ENCODE data around the gene LMX1B. TPM values are rescaled to one million over a fixed set of nuclear protein-coding genes. Genes with fewer than 3 reads are reported as not detected.

LMX1B gene
- total RNA-seq, 1 donor from 2014 or later: 0.21 TPM

DNA sequence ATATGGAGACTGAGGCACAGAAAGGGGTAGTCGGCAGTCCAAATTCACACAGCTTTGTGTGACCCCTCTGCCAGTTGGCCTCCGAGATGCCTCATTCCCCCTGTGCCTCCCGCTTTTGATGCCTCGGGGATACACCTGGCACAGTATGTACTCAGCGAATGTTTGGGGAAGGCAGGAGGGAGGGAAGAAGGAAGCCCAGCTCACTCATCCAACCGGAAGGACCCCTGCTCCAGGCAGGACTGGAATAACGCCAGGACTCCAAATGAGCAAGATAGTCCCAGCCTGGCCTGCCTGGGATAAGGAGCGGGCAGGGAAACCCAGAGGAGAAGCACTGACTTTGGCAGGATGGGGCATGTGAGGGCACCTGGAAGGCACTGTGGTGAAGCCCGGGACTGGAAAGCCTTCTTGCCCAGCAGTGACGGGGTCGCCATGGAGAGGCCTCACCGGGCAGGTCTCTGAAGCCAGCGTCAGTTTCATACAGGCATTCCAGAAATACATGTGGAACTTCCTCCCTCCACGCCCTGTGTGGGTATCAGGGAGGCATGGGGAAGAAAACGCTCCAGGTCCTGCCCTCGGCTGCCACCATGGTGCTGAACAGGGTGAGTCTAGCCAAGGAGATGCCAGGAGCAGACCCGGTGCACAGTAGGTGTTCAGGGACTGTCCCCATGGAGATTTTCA is 20.3 kb downstream of the LMX1B start:
- intact Hi-C loops (cut with DNase I): no loop called here

DNA sequence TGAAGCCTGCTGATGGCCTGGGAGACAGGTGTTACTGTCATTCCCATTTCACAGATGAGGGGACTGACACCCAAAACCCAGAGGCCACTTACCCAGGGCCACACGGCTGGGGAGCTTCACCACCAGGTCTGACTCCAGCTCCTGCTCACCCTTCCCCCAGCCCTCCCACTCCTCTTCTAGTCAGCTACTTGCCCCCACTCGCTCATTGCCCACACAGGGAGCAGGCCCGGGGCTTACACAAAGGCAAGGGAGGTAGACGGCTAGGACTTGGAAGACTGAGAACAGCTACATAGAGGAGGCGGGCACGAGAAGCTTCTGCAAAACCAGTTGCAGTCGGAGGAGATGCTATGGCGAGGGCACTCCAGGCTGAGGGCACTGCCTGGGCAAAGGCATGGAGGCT is 21.3 kb downstream of the LMX1B start:
- no peak overlapping the region for H3K27ac ChIP-seq
- DNase-seq: no peak
- TF ChIP-seq, protein P1, sequence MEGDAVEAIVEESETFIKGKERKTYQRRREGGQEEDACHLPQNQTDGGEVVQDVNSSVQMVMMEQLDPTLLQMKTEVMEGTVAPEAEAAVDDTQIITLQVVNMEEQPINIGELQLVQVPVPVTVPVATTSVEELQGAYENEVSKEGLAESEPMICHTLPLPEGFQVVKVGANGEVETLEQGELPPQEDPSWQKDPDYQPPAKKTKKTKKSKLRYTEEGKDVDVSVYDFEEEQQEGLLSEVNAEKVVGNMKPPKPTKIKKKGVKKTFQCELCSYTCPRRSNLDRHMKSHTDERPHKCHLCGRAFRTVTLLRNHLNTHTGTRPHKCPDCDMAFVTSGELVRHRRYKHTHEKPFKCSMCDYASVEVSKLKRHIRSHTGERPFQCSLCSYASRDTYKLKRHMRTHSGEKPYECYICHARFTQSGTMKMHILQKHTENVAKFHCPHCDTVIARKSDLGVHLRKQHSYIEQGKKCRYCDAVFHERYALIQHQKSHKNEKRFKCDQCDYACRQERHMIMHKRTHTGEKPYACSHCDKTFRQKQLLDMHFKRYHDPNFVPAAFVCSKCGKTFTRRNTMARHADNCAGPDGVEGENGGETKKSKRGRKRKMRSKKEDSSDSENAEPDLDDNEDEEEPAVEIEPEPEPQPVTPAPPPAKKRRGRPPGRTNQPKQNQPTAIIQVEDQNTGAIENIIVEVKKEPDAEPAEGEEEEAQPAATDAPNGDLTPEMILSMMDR (IDR thresholded peaks at IDR 0.05): no peak
- peaks cover 83% of the 10 kb centered on the region for H3K27me3 ChIP-seq (ENCODE audit: low read depth)
- intact Hi-C loops (cut with DNase I): no loop called here
- H3K9me3 ChIP-seq: no peaks in the 10 kb centered on the region
- no peak for ATAC-seq
- H3K4me3 ChIP-seq: no peak overlapping the region
- no peaks in the 10 kb centered on the region for H3K36me3 ChIP-seq
- peaks cover 6% of the 10 kb centered on the region for H3K4me1 ChIP-seq

More for the DNA sequence above, 20.3 kb downstream of the LMX1B start:
- no peak overlapping the region for H3K4me3 ChIP-seq
- peaks cover 6% of the 10 kb centered on the region for H3K4me1 ChIP-seq
- TF ChIP-seq, protein P1 (IDR thresholded peaks at IDR 0.05): no peak
- H3K36me3 ChIP-seq: no peaks in the 10 kb centered on the region
- no peak for ATAC-seq
- H3K9me3 ChIP-seq: no peaks in the 10 kb centered on the region
- DNase-seq: no peak
- H3K27me3 ChIP-seq (ENCODE audit: low read depth): peaks cover 87% of the 10 kb centered on the region
- H3K27ac ChIP-seq: no peak overlapping the region

DNA sequence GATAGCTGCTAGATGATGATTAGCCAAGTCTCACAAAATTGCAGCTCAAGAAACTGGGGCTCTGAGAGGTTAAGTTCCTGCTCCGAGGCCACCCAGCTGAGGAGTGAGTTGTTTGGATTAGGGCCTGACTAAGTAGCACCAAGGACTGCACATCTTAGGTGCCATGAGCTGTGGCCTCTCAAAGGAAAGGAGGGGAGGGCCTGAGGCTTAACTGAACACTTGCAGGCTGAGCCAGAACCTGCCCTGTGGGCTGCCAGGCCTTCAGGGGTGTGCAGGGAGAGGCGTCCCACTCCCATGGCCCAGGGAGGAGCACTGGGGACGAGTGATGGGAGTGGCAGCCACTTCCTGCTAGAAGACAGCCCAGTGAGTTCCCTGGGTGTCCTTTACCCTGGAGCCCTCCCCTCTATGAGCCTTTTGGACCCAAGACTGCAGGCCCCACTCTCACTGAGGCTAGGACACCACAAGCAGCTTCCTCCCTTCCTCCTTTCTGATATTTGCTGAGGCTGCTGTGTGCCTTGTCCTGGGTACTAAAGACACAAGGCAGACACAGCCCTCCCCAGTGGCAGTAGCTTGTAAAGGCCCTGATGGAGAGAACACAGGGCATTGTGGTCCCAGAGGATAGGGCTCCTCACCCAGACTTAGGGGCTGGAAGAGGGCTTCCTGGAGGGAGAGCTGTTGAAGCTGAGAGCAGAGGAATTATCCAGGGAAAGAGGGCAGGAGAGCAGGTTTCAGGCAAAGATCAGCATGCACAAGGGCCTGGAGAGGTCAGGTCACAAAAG is 22.1 kb downstream of the LMX1B start:
- H3K27me3 ChIP-seq (ENCODE audit: low read depth): peaks cover 80% of the 10 kb centered on the region

DNA sequence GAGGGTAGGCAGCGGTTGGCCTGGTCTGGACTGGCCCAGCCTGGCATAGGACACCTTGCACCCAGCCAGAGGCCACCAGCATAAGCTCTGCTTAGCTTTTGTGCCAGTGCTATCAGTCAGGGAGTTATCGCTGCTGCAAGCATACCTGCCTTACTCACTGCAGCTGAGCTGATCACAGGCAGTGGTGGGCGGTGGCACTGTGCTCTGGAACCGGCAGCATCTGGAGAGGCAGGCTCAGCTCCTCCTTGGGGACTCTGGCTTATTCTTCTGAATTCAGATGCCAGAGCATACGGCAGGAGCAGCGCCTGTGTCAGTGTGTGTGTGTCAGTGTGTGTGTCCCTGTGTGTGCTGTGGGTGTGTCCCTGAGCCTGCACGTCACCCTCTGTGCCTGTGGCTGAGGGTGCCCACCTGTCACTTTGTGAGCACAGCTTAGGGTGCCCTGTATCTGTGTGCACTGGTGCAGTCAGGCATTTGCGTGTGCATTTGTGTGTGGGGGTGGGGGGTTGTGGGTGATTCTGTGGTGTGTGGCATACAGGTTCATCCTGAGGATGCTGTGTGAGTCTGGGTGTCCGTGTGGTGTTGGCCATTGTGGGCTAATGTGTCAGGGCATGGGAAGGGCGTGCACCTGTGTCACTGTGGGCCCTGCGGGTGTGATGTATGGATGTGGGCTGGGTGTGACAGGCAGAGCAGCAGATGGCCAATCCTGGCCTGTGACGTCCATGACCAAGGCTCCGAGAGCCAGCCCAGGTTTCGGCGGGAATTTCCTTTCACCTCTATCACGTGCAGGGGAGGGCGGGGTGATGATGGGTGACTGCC is 23.5 kb downstream of the LMX1B start:
- TF ChIP-seq, protein P1 (IDR thresholded peaks at IDR 0.05): no peak
- H3K4me1 ChIP-seq: peaks cover 6% of the 10 kb centered on the region
- no peak overlapping the region for H3K27ac ChIP-seq
- ATAC-seq (no peak), DNase-seq (no peak)
- H3K4me3 ChIP-seq: no peak overlapping the region
- peaks cover 80% of the 10 kb centered on the region for H3K27me3 ChIP-seq (ENCODE audit: low read depth)
- H3K9me3 ChIP-seq: no peaks in the 10 kb centered on the region
- intact Hi-C loops (cut with DNase I): no loop called here
- H3K36me3 ChIP-seq: no peaks in the 10 kb centered on the region

More for the DNA sequence above, 22.1 kb downstream of the LMX1B start:
- no peaks in the 10 kb centered on the region for H3K36me3 ChIP-seq
- H3K4me1 ChIP-seq: peaks cover 6% of the 10 kb centered on the region
- no peaks in the 10 kb centered on the region for H3K9me3 ChIP-seq
- intact Hi-C loops (cut with DNase I): no loop called here
- H3K27ac ChIP-seq: no peak overlapping the region
- no peak for ATAC-seq
- TF ChIP-seq, protein P1 (IDR thresholded peaks at IDR 0.05): no peak
- DNase-seq: no peak
- no peak overlapping the region for H3K4me3 ChIP-seq

DNA sequence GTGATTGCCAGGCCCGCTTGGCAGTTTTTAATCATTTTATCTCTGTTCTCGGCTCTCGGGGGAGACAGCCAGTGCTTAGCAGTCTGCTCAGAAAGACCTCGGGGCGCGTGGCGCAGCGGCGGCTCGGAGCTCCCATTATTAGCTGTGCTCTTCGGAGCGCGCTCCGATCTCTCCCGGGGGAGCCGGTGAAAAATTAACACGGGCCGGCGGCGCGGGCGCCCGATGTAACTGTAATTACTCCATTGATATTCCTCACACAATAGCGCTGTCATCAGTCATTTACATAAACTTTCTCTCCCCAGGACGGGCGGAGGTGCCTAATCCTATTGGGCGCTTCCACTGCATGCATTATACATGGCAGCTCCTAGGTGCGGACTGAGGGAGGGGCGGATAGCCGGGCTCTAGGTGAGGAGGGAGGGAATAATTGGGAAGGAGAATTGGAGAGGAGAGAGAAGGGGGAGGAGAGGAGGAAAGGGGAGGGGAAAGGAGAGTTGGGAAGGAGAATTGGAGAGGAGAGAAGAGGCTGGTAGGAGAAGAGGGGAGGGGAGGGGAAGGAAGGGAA is 24.9 kb downstream of the LMX1B start:
- Histone ChIP-seq H3K4me1 (peaks cover 6% of the 10 kb centered on the region), H3K27me3 (ENCODE audit: low read depth) (peaks cover 82% of the 10 kb centered on the region), H3K27ac (no peak overlapping the region), H3K9me3 (no peaks in the 10 kb centered on the region), H3K36me3 (no peaks in the 10 kb centered on the region), H3K4me3 (no peak overlapping the region)
- no peak for DNase-seq
- intact Hi-C loops (cut with DNase I): no loop called here
- no peak for ATAC-seq
- TF ChIP-seq, protein P1 (IDR thresholded peaks at IDR 0.05): no peak
